ENCODE measurements around the gene TLE1.

Gene TLE1

DNA sequence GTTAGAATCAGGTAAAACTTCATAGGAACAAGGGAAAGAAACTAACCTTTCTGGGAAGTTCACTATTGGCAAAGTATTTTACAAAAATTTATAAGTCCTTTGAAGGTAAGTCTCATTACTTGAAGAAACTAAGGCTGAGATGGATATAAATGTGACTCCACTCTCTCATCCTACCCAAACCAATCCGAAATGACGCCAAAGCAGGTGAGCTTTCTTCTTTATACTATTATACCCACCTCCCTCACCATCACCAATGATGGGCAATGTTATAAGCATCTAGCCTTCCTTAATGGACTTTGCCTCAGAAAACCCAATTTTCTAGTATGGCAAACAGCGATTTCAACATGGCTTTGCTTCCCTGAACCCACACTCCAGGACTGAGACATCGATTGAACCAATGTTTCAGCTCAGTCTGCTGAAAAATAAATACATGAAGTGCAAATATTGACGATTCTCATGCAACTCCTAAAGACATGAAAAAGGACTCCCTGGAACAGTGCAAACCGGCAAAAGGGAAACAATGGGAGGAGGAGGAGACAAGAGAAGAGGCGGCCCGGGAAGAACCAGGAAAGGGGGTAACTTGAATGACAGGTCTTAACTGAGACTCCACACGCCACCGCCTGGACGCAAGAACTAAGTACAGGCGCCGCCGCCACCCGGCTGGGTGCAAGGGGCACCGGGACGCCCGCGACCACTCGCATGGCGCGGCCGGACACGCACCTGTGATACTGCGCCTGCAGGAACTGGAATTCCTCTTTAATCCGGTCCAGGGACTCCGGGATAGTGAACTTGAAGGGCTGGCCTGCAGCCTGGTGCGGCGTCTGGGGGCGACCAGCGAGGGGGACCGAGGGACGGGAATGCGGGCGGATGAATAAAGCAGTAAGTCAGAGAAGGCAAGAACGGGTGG lies 2.5 kb downstream of the TLE1 start:
- CTCF ChIA-PET = interaction anchor here (1.0 to 3.6 kb wide), 6 partner anchors 9 to 164 kb away, joined by 3 to 29 read pairs (median 3); no protein-coding TSS in a partner anchor
- H3K27ac ChIP-seq (ENCODE audit: insufficient read depth in 1 of 2, low read depth in 1 of 2, low read length in 2 of 2, poor library complexity in 1 of 2, severe bottlenecking in 2 of 2) = no peak overlapping the region

DNA sequence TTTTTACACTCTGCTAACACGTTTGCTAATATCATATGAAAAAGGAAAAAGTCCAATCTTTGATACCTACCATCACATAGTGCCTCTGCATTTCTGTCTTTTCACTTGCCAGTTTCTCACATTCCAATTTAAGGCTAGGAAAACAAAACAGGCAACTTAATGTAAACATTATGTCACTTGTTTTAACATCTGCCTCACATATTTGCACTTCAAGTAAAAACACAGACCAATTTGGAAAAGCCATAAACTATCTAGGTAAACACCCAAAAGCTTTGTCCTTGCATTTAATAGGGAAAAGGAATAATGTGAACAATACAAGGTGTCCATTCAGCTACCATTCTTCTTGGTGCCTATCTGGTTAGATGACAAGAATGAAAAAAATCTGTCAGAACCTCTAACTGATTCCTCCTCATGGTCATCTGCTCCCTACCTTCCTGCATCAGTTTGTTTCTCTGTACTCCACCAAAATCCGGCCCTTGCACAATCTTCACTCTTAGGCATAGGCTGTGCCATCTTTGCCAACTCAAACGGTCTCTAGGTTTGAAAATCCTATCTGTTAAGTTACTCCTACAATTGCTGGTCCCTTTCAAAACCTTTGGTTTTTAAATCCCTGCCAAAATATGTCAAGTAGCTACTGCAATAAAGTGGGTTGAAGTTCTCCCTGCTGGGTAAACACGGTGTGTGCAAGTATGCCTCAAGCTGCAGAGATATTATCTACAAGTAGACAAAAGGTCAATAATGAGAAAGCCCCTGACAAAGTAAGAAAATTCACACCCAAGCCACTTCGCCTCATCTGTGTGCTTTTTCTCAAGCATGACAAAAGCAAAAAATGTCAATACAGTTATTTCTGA lies 3.4 kb downstream of the TLE1 start:
- Histone ChIP-seq H3K27ac (ENCODE audit: insufficient read depth in 1 of 2, low read depth in 1 of 2, low read length in 2 of 2, poor library complexity in 1 of 2, severe bottlenecking in 2 of 2) (no peak overlapping the region), H3K4me1 (ENCODE audit: control extremely low read depth in 1 of 4, control insufficient read depth in 4 of 4, insufficient read depth in 4 of 4, low read length in 3 of 4) (peaks cover 22 to 48% (median 44%) of the 10 kb centered on the region in 4 experiments)
- POLR2A ChIA-PET = interaction anchor here (0.6 kb wide), 1 partner anchor 115 kb away, joined by 3 read pairs; no protein-coding TSS in a partner anchor

More for the DNA sequence above, 2.5 kb downstream of the TLE1 start:
- Histone ChIP-seq H3K27me3 (replicated peaks in 2 of 5; ENCODE audit: control insufficient read depth in 4 of 5, insufficient read depth in 5 of 5, low read length in 4 of 5) (peaks cover 8 to 68% (median 22%) of the 10 kb centered on the region in 5 experiments), H3K4me3 (ENCODE audit: control insufficient read depth in 1 of 7, extremely low read depth in 1 of 7, insufficient read depth in 4 of 7, low read depth in 2 of 7, low read length in 6 of 7) (peak overlapping the region; percentile 26 to 88 (median 68)), H3K9me3 (ENCODE audit: control extremely low read depth in 1 of 5, control insufficient read depth in 4 of 5, insufficient read depth in 2 of 5, low read depth in 1 of 5, low read length in 4 of 5) (no peaks in the 10 kb centered on the region), H3K4me1 (ENCODE audit: control extremely low read depth in 1 of 4, control insufficient read depth in 4 of 4, insufficient read depth in 4 of 4, low read length in 3 of 4) (peaks cover 22 to 48% (median 44%) of the 10 kb centered on the region in 4 experiments), H3K36me3 (ENCODE audit: control insufficient read depth in 4 of 4, insufficient read depth in 4 of 4, low read length in 3 of 4) (no peaks in the 10 kb centered on the region)
- POLR2A ChIA-PET = interaction anchor here (0.6 kb wide), 1 partner anchor 114 kb away, joined by 3 read pairs; no protein-coding TSS in a partner anchor
- peak; percentile 50 to 63 (median 56) for DNase-seq
- 8% methylated on average over 36 of the region's 36 CpGs for WGBS (ENCODE audit: insufficient coverage)

GRCh38 chr9:81684635-81685034 lies 4.7 kb downstream of the TLE1 start:
- Histone ChIP-seq H3K27me3 (replicated peaks in 2 of 5; ENCODE audit: control insufficient read depth in 4 of 5, insufficient read depth in 5 of 5, low read length in 4 of 5) (peaks cover 7 to 51% (median 18%) of the 10 kb centered on the region in 5 experiments), H3K27ac (ENCODE audit: insufficient read depth in 1 of 2, low read depth in 1 of 2, low read length in 2 of 2, poor library complexity in 1 of 2, severe bottlenecking in 2 of 2) (no peak overlapping the region), H3K36me3 (ENCODE audit: control insufficient read depth in 4 of 4, insufficient read depth in 4 of 4, low read length in 3 of 4) (no peaks in the 10 kb centered on the region), H3K4me1 (ENCODE audit: control extremely low read depth in 1 of 4, control insufficient read depth in 4 of 4, insufficient read depth in 4 of 4, low read length in 3 of 4) (peaks cover 19 to 40% (median 36%) of the 10 kb centered on the region in 4 experiments), H3K4me3 (ENCODE audit: control insufficient read depth in 1 of 7, extremely low read depth in 1 of 7, insufficient read depth in 4 of 7, low read depth in 2 of 7, low read length in 6 of 7) (no peak overlapping the region), H3K9me3 (ENCODE audit: control extremely low read depth in 1 of 5, control insufficient read depth in 4 of 5, insufficient read depth in 2 of 5, low read depth in 1 of 5, low read length in 4 of 5) (no peaks in the 10 kb centered on the region)
- no peak for DNase-seq
- ChIA-PET CTCF (interaction anchor here (0.9 to 3.6 kb wide), 2 partner anchors 22 to 162 kb away, joined by 3 to 29 read pairs; no protein-coding TSS in a partner anchor), POLR2A (no interaction called here)
- WGBS (ENCODE audit: insufficient coverage) = 97% methylated on average over 4 of the region's 4 CpGs

More for the DNA sequence above, 3.4 kb downstream of the TLE1 start:
- CTCF ChIA-PET = interaction anchor here (1.0 to 3.6 kb wide), 6 partner anchors 8 to 163 kb away, joined by 3 to 29 read pairs (median 3); no protein-coding TSS in a partner anchor
- no peaks in the 10 kb centered on the region for H3K9me3 ChIP-seq (ENCODE audit: control extremely low read depth in 1 of 5, control insufficient read depth in 4 of 5, insufficient read depth in 2 of 5, low read depth in 1 of 5, low read length in 4 of 5)
- 73% methylated on average over 3 of the region's 5 CpGs for WGBS (ENCODE audit: insufficient coverage)
- no peak overlapping the region for H3K4me3 ChIP-seq (ENCODE audit: control insufficient read depth in 1 of 7, extremely low read depth in 1 of 7, insufficient read depth in 4 of 7, low read depth in 2 of 7, low read length in 6 of 7)
- H3K27me3 ChIP-seq (replicated peaks in 2 of 5; ENCODE audit: control insufficient read depth in 4 of 5, insufficient read depth in 5 of 5, low read length in 4 of 5) = peaks cover 7 to 61% (median 22%) of the 10 kb centered on the region in 5 experiments
- DNase-seq = peak in 1 of 3 donors; percentile 26
- no peaks in the 10 kb centered on the region for H3K36me3 ChIP-seq (ENCODE audit: control insufficient read depth in 4 of 4, insufficient read depth in 4 of 4, low read length in 3 of 4)

DNA sequence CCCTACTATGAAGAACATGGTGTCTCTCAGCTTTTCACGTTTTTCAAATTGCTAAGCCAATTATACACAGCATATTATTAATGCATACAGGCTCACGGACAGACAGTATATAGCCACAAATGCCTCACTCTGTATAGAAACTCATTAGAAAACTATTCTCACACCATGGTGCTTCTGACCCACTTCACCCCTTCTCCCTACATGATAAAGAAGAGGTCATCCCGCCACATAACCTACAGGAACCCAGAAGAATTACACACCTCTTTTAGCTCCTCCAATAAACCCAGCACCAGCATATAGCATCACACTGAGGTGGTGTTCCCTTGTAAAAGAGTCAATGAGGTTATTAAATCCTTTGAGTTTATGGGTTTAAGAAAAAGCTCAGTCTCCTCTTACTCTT lies 5.6 kb downstream of the TLE1 start:
- Histone ChIP-seq H3K27ac (ENCODE audit: insufficient read depth in 1 of 2, low read depth in 1 of 2, low read length in 2 of 2, poor library complexity in 1 of 2, severe bottlenecking in 2 of 2) (no peak overlapping the region), H3K27me3 (replicated peaks in 2 of 5; ENCODE audit: control insufficient read depth in 4 of 5, insufficient read depth in 5 of 5, low read length in 4 of 5) (peaks cover 7 to 48% (median 18%) of the 10 kb centered on the region in 5 experiments), H3K4me1 (ENCODE audit: control extremely low read depth in 1 of 4, control insufficient read depth in 4 of 4, insufficient read depth in 4 of 4, low read length in 3 of 4) (peaks cover 19 to 35% (median 29%) of the 10 kb centered on the region in 4 experiments), H3K36me3 (ENCODE audit: control insufficient read depth in 4 of 4, insufficient read depth in 4 of 4, low read length in 3 of 4) (no peaks in the 10 kb centered on the region), H3K4me3 (ENCODE audit: control insufficient read depth in 1 of 7, extremely low read depth in 1 of 7, insufficient read depth in 4 of 7, low read depth in 2 of 7, low read length in 6 of 7) (no peak overlapping the region), H3K9me3 (ENCODE audit: control extremely low read depth in 1 of 5, control insufficient read depth in 4 of 5, insufficient read depth in 2 of 5, low read depth in 1 of 5, low read length in 4 of 5) (no peaks in the 10 kb centered on the region)
- ChIA-PET POLR2A (no interaction called here), CTCF (interaction anchor here (0.8 to 1.0 kb wide), 2 partner anchors 12 to 146 kb away, joined by 3 read pairs; no protein-coding TSS in a partner anchor)
- DNase-seq = no peak
- WGBS (ENCODE audit: insufficient coverage) = 93% methylated on average over 3 of the region's 3 CpGs

DNA sequence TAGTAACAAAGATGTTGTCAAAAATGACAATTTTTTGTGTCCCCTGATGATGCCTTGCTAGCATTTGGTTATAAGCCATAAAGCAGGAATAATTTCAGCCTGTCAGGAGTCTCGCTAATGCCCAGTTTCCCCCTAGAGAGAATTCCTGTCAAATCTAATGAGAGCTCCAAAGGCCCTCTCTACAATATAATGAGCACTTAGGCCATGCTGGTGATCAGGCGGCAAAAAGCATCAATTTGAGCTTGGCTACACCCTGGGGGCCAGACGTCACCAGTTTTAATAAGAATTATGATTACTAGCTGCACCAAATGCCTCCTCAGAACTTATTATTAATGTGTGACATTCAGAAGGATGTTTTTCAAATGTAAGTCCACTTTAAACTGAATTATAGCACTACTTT lies 6.1 kb downstream of the TLE1 start:
- CTCF ChIA-PET = interaction anchor here (0.7 to 1.0 kb wide), 3 partner anchors 13 to 145 kb away, joined by 3 read pairs; no protein-coding TSS in a partner anchor

DNA sequence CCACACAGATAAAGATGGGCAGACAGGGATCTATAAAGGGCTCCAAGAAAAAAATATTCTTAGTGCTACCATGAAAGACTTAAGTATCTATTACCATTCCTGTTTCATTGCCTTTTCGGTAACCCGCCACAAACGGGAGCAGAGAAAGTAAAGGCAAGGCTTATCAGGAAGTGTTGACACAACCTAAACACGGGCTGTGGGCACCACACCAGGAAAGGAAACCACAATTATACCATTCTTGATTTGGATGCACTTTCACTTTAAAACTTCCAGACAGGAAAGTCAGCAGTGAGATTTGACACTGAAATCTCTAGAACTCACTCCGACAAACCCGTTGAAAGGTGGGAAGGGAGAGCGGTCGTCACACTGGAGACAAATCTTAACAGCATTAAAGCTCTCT lies 6.5 kb downstream of the TLE1 start:
- Histone ChIP-seq H3K9me3 (ENCODE audit: control extremely low read depth in 1 of 5, control insufficient read depth in 4 of 5, insufficient read depth in 2 of 5, low read depth in 1 of 5, low read length in 4 of 5) (no peaks in the 10 kb centered on the region), H3K27ac (ENCODE audit: insufficient read depth in 1 of 2, low read depth in 1 of 2, low read length in 2 of 2, poor library complexity in 1 of 2, severe bottlenecking in 2 of 2) (no peak overlapping the region), H3K4me1 (ENCODE audit: control extremely low read depth in 1 of 4, control insufficient read depth in 4 of 4, insufficient read depth in 4 of 4, low read length in 3 of 4) (peaks cover 19 to 29% (median 22%) of the 10 kb centered on the region in 4 experiments), H3K36me3 (ENCODE audit: control insufficient read depth in 4 of 4, insufficient read depth in 4 of 4, low read length in 3 of 4) (no peaks in the 10 kb centered on the region), H3K4me3 (ENCODE audit: control insufficient read depth in 1 of 7, extremely low read depth in 1 of 7, insufficient read depth in 4 of 7, low read depth in 2 of 7, low read length in 6 of 7) (peak overlapping the region in 5 of 7 experiments; percentile 3 to 44 (median 26)), H3K27me3 (replicated peaks in 2 of 5; ENCODE audit: control insufficient read depth in 4 of 5, insufficient read depth in 5 of 5, low read length in 4 of 5) (peaks cover 7 to 39% (median 17%) of the 10 kb centered on the region in 5 experiments)
- CTCF ChIA-PET = interaction anchor here (0.6 to 1.0 kb wide), 3 partner anchors 13 to 1508 kb away, joined by 3 read pairs; no protein-coding TSS in a partner anchor
- POLR2A ChIA-PET = no interaction called here
- DNase-seq = peak; percentile 54 to 73 (median 65)
- WGBS (ENCODE audit: insufficient coverage) = 0% methylated on average over 3 of the region's 8 CpGs

More for the DNA sequence above, 6.1 kb downstream of the TLE1 start:
- H3K36me3 ChIP-seq (ENCODE audit: control insufficient read depth in 4 of 4, insufficient read depth in 4 of 4, low read length in 3 of 4) = no peaks in the 10 kb centered on the region
- no peak overlapping the region for H3K27ac ChIP-seq (ENCODE audit: insufficient read depth in 1 of 2, low read depth in 1 of 2, low read length in 2 of 2, poor library complexity in 1 of 2, severe bottlenecking in 2 of 2)
- no peaks in the 10 kb centered on the region for H3K9me3 ChIP-seq (ENCODE audit: control extremely low read depth in 1 of 5, control insufficient read depth in 4 of 5, insufficient read depth in 2 of 5, low read depth in 1 of 5, low read length in 4 of 5)
- peaks cover 7 to 43% (median 18%) of the 10 kb centered on the region in 5 experiments for H3K27me3 ChIP-seq (replicated peaks in 2 of 5; ENCODE audit: control insufficient read depth in 4 of 5, insufficient read depth in 5 of 5, low read length in 4 of 5)
- WGBS (ENCODE audit: insufficient coverage) = 67% methylated on average over 1 of the region's 3 CpGs
- peak overlapping the region in 2 of 7 experiments; percentile 26 to 44 for H3K4me3 ChIP-seq (ENCODE audit: control insufficient read depth in 1 of 7, extremely low read depth in 1 of 7, insufficient read depth in 4 of 7, low read depth in 2 of 7, low read length in 6 of 7)
- peaks cover 19 to 30% (median 24%) of the 10 kb centered on the region in 4 experiments for H3K4me1 ChIP-seq (ENCODE audit: control extremely low read depth in 1 of 4, control insufficient read depth in 4 of 4, insufficient read depth in 4 of 4, low read length in 3 of 4)
- POLR2A ChIA-PET = no interaction called here
- DNase-seq = no peak

All from common myeloid progenitor, CD34-positive (primary cell).